CD4-positive, CD25-positive, alpha-beta regulatory T cell (primary cell): ENCODE measurements around the gene DLG3. TPM values are rescaled to one million over a fixed set of nuclear protein-coding genes. Genes with fewer than 3 reads are reported as not detected.
A peak's percentile ranks its signal among the peaks of the same experiment; 100 is the strongest.
"Not testable (repeated sequence)": the region's sequence is repeated elsewhere in the genome, so short reads cannot be mapped to it uniquely, and the experiment has no call there.

ENCODE experiments used
- ATAC-seq, 2 donors: fragments of 150-1000 bp; cut with Tn5 transposase; one replicate each; pipeline ENCODE4 v1.10.0; 2021; ENCODE audit warnings: low read depth in 2 of 2, moderate number of reproducible peaks in 2 of 2, moderate library complexity in 1 of 2
- DNase-seq, 3 donors: peaks; one replicate each; pipeline versions ENCODE4 v3.0.0 to v3.0.0-alpha.2; 2012 to 2022; ENCODE audit warnings: mixed read lengths in 1 of 3
- H3K27ac ChIP-seq: one replicate; pipeline ENCODE4 v1.7.0; 2013; ENCODE audit warnings: mild to moderate bottlenecking, low read length; ENCODE audit not compliant: insufficient read depth, poor library complexity, severe bottlenecking
- H3K27me3 ChIP-seq: one replicate; pipeline ENCODE4 v1.7.0; 2013; ENCODE audit warnings: low read length; ENCODE audit not compliant: control insufficient read depth, insufficient read depth
- H3K36me3 ChIP-seq: one replicate; pipeline ENCODE4 v1.7.0; 2013; ENCODE audit warnings: mild to moderate bottlenecking, low read length, moderate library complexity; ENCODE audit not compliant: control insufficient read depth, insufficient read depth
- H3K4me1 ChIP-seq: 2 replicates; pipeline ENCODE4 v1.7.0; 2013; ENCODE audit warnings: mild to moderate bottlenecking, low read length; ENCODE audit not compliant: insufficient read depth, control insufficient read depth, poor library complexity, severe bottlenecking
- H3K4me3 ChIP-seq: one replicate; pipeline ENCODE4 v1.7.0; 2013; ENCODE audit warnings: low read depth, mild to moderate bottlenecking, low read length, moderate library complexity
- H3K9me3 ChIP-seq, 2 experiments: 1 replicate in 1 of 2; 2 replicates in 1 of 2; pipeline ENCODE4 v1.7.0; 2013; ENCODE audit warnings: low read length in 2 of 2, mild to moderate bottlenecking in 1 of 2, moderate library complexity in 1 of 2; ENCODE audit not compliant: control insufficient read depth in 2 of 2
- H3K27ac Mint-ChIP-seq, 3 donors: one replicate each; pipeline ENCODE4 v1.8.0; 2020 to 2022; ENCODE audit warnings: mild to moderate bottlenecking in 3 of 3, mixed read lengths in 3 of 3, moderate library complexity in 2 of 3
- H3K27me3 Mint-ChIP-seq: one replicate; pipeline ENCODE4 v1.8.0; 2022; ENCODE audit warnings: mild to moderate bottlenecking, mixed read lengths
- H3K36me3 Mint-ChIP-seq: one replicate; pipeline ENCODE4 v1.8.0; 2020; ENCODE audit warnings: mixed read lengths
- H3K4me1 Mint-ChIP-seq, 4 donors: one replicate each; pipeline ENCODE4 v1.8.0; 2020 to 2022; ENCODE audit warnings: mixed read lengths in 4 of 4, mild to moderate bottlenecking in 1 of 4
- H3K4me3 Mint-ChIP-seq, 4 donors: one replicate each; pipeline ENCODE4 v1.8.0; 2020 to 2022; ENCODE audit warnings: mild to moderate bottlenecking in 4 of 4, mixed read lengths in 4 of 4, moderate library complexity in 3 of 4
- H3K9me3 Mint-ChIP-seq, 7 donors: one replicate each; pipeline ENCODE4 v1.8.0; 2020 to 2022; ENCODE audit warnings: mixed read lengths in 7 of 7, mild to moderate bottlenecking in 3 of 7, moderate library complexity in 2 of 7
- polyA plus RNA-seq, 4 donors: library from polyadenylated mRNA; unstranded; fragments of 300-500 nt; fragmentation: Illumina TruSeq; gene quantifications; one replicate each; pipeline ENCODE4 v1.2.3, GENCODE V29; 2021
- total RNA-seq: library from RNA; stranded (reverse); gene quantifications from one replicate; pipeline ENCODE4 v1.2.3, GENCODE V29; 2022

The DLG3 gene
- total RNA-seq (20.7 TPM), polyA plus RNA-seq (1 to 10 TPM; 7.3 to 9.7 (median 9.1) TPM)

- no peak for ATAC-seq
- Mint-ChIP-seq H3K27me3 (peaks cover 48% of the 10 kb centered on the region), H3K27ac (peak within 1 kb of the TSS in 1 of 3 donors; percentile 31), H3K4me3 (peak within 1 kb of the TSS; percentile 47 to 85 (median 78)), H3K4me1 (peaks cover 0 to 6% (median 2%) of the 10 kb centered on the region in 4 donors), H3K36me3 (no peaks in the 10 kb centered on the region), H3K9me3 (peaks cover 0 to 1% (median 0%) of the 10 kb centered on the region in 7 donors)
- no peaks in the 10 kb centered on the region for H3K9me3 ChIP-seq
- H3K36me3 ChIP-seq, result no peaks in the 10 kb centered on the region
- H3K27ac ChIP-seq, result no peak within 1 kb of the TSS
- DNase-seq, result no peak
- H3K4me1 ChIP-seq, result peaks cover 5% of the 10 kb centered on the region
- H3K27me3 ChIP-seq, result no peaks in the 10 kb centered on the region
- no peak within 1 kb of the TSS for H3K4me3 ChIP-seq
Measured at GRCh38 chrX:70444326-70444945, at the start of gene DLG3. Gene DLG3 (plus strand): TSS chrX:70444835. CDS start chrX:70445202, 367 bp downstream.

- ATAC-seq, result peak; percentile 93 to 97
- Mint-ChIP-seq H3K36me3 (no peaks in the 10 kb centered on the region), H3K27me3 (no peaks in the 10 kb centered on the region), H3K4me1 (peaks cover 0 to 16% (median 8%) of the 10 kb centered on the region in 4 donors), H3K9me3 (no peaks in the 10 kb centered on the region), H3K4me3 (peak overlapping the region; percentile 5 to 80 (median 48)), H3K27ac (peak overlapping the region; percentile 93 to 96 (median 96))
- Histone ChIP-seq H3K4me1 (peaks cover 4% of the 10 kb centered on the region), H3K4me3 (peak overlapping the region; percentile 64), H3K27me3 (no peaks in the 10 kb centered on the region), H3K36me3 (no peaks in the 10 kb centered on the region), H3K27ac (peak overlapping the region; percentile 58), H3K9me3 (no peaks in the 10 kb centered on the region)
- peak in 2 of 3 donors; percentile 57 to 62 for DNase-seq
Measured at GRCh38 chrX:70398899-70399298, 45.7 kb upstream of the DLG3 start.

- not testable (repeated sequence) for H3K36me3 ChIP-seq, H3K36me3 Mint-ChIP-seq, H3K4me3 ChIP-seq, ATAC-seq, H3K4me1 ChIP-seq, H3K9me3 Mint-ChIP-seq, H3K27me3 ChIP-seq, DNase-seq, H3K27ac Mint-ChIP-seq, H3K4me3 Mint-ChIP-seq, H3K27ac ChIP-seq, H3K9me3 ChIP-seq, H3K27me3 Mint-ChIP-seq
- H3K4me1 Mint-ChIP-seq, result peaks cover 0 to 16% (median 8%) of the 10 kb centered on the region in 4 donors
Measured at GRCh38 chrX:70400181-70400580, 44.5 kb upstream of the DLG3 start.

GRCh38 chrX:70402721-70403120 lies 41.9 kb upstream of the DLG3 start:
- no peak overlapping the region for H3K4me3 Mint-ChIP-seq
- no peak overlapping the region for H3K27ac Mint-ChIP-seq
- H3K4me1 ChIP-seq, result peaks cover 4% of the 10 kb centered on the region
- H3K9me3 ChIP-seq, result no peaks in the 10 kb centered on the region
- ATAC-seq, result no peak
- H3K27me3 ChIP-seq, result no peaks in the 10 kb centered on the region
- peaks cover 0 to 14% (median 8%) of the 10 kb centered on the region in 4 donors for H3K4me1 Mint-ChIP-seq
- H3K27ac ChIP-seq, result no peak overlapping the region
- DNase-seq, result no peak
- no peaks in the 10 kb centered on the region for H3K36me3 ChIP-seq
- no peaks in the 10 kb centered on the region for H3K36me3 Mint-ChIP-seq
- no peaks in the 10 kb centered on the region for H3K9me3 Mint-ChIP-seq
- no peak overlapping the region for H3K4me3 ChIP-seq
- H3K27me3 Mint-ChIP-seq, result no peaks in the 10 kb centered on the region

GRCh38 chrX:70405003-70405402 lies 39.6 kb upstream of the DLG3 start:
- DNase-seq (no peak), ATAC-seq (no peak)
- H3K4me3 ChIP-seq, result no peak overlapping the region
- no peaks in the 10 kb centered on the region for H3K4me1 ChIP-seq
- no peaks in the 10 kb centered on the region for H3K9me3 Mint-ChIP-seq
- no peaks in the 10 kb centered on the region for H3K4me1 Mint-ChIP-seq
- no peak overlapping the region for H3K27ac Mint-ChIP-seq
- H3K4me3 Mint-ChIP-seq, result peak overlapping the region in 1 of 4 donors; percentile 43
- no peaks in the 10 kb centered on the region for H3K36me3 Mint-ChIP-seq
- H3K27me3 ChIP-seq, result no peaks in the 10 kb centered on the region
- no peak overlapping the region for H3K27ac ChIP-seq
- H3K9me3 ChIP-seq, result no peaks in the 10 kb centered on the region
- no peaks in the 10 kb centered on the region for H3K27me3 Mint-ChIP-seq
- no peaks in the 10 kb centered on the region for H3K36me3 ChIP-seq

- H3K4me1 Mint-ChIP-seq, result no peaks in the 10 kb centered on the region
- H3K9me3 ChIP-seq, result no peaks in the 10 kb centered on the region
- H3K36me3 Mint-ChIP-seq, result no peaks in the 10 kb centered on the region
- H3K9me3 Mint-ChIP-seq, result no peaks in the 10 kb centered on the region
- H3K4me3 Mint-ChIP-seq, result no peak overlapping the region
- ATAC-seq (no peak), DNase-seq (no peak)
- H3K27me3 ChIP-seq, result no peaks in the 10 kb centered on the region
- H3K36me3 ChIP-seq, result no peaks in the 10 kb centered on the region
- H3K27ac Mint-ChIP-seq, result no peak overlapping the region
- H3K4me3 ChIP-seq, result no peak overlapping the region
- H3K27ac ChIP-seq, result no peak overlapping the region
- H3K27me3 Mint-ChIP-seq, result no peaks in the 10 kb centered on the region
- H3K4me1 ChIP-seq, result no peaks in the 10 kb centered on the region
Measured at GRCh38 chrX:70410921-70411320, 33.7 kb upstream of the DLG3 start.

- no peaks in the 10 kb centered on the region for H3K36me3 Mint-ChIP-seq
- ATAC-seq, result no peak
Measured at GRCh38 chrX:70411475-70411874, 33.2 kb upstream of the DLG3 start.

GRCh38 chrX:70421618-70422017 lies 23.0 kb upstream of the DLG3 start:
- no peaks in the 10 kb centered on the region for H3K4me1 ChIP-seq
- ATAC-seq (no peak), DNase-seq (no peak)
- Mint-ChIP-seq H3K4me1 (no peaks in the 10 kb centered on the region), H3K27ac (no peak overlapping the region), H3K4me3 (no peak overlapping the region), H3K9me3 (no peaks in the 10 kb centered on the region), H3K36me3 (no peaks in the 10 kb centered on the region), H3K27me3 (no peaks in the 10 kb centered on the region)
- no peaks in the 10 kb centered on the region for H3K27me3 ChIP-seq
- H3K36me3 ChIP-seq, result no peaks in the 10 kb centered on the region
- no peak overlapping the region for H3K4me3 ChIP-seq
- no peaks in the 10 kb centered on the region for H3K9me3 ChIP-seq
- H3K27ac ChIP-seq, result no peak overlapping the region

More at GRCh38 chrX:70411475-70411874, 33.2 kb upstream of the DLG3 start:
- no peaks in the 10 kb centered on the region for H3K4me1 ChIP-seq
- H3K9me3 Mint-ChIP-seq, result no peaks in the 10 kb centered on the region
- H3K27me3 ChIP-seq, result no peaks in the 10 kb centered on the region
- H3K27me3 Mint-ChIP-seq, result no peaks in the 10 kb centered on the region
- no peak for DNase-seq
- H3K4me3 Mint-ChIP-seq, result no peak overlapping the region
- no peak overlapping the region for H3K27ac ChIP-seq
- H3K36me3 ChIP-seq, result no peaks in the 10 kb centered on the region
- H3K4me1 Mint-ChIP-seq, result no peaks in the 10 kb centered on the region
- H3K27ac Mint-ChIP-seq, result no peak overlapping the region
- no peak overlapping the region for H3K4me3 ChIP-seq
- H3K9me3 ChIP-seq, result no peaks in the 10 kb centered on the region
